Activated CD4-positive, alpha-beta T cell treated with anti-CD3 and anti-CD28 coated beads, Interleukin-2, Interleukin-6, amounts not matched to agents 100 ng/mL and 50 ng/mL, durations not matched to agents 16 hours and 8 hours (primary cell): ENCODE data around the gene EIF4G2.
"Not testable (repeated sequence)": the region's sequence is repeated elsewhere in the genome, so short reads cannot be mapped to it uniquely, and the experiment has no call there.

ENCODE experiments used
- DNase-seq: peaks from one replicate; pipeline ENCODE4 v3.0.0-alpha.2; 2020

EIF4G2 gene

DNA sequence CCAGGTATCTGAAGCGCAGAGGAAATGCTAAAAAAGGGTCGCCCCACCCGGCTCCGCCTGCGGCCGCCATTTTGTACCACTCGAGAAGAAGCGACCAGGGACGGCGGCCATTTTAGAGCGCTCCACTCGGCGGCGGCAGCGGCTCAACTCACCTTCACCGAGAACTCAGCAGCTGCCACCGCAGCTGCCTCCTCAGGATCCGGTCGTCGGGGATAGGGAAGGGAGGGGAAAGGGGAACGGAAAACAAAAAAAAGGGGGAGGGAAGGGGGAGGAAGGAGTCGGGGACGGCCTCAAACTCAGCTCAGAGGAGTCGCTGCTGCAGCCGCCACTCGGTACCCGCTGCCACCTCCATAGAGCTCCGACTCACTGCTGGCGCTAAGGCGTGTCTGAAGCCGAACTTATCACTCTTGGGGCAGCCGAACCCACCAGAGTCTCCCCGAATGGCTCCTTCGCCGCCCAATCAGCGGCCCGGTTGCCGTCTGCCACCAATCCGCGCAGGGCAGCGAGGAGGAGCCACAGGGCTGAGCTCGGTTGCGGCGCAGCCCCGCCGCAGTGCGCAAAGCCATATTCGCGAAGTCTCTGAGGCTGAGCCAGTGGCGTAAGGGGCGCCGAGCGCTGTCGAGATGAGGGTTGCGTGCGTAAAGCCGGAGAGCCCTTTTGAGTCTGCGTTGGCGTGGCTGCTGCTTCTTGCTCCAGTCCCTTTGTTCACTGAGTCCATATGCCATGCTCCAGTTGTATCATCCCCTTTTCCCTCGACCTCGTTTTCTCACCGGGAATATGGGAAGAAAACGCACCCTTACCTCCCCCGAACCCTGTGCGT lies at the start of gene EIF4G2:
Gene EIF4G2, minus strand, starts transcription at position 374 of the 820 bp plus-strand sequence.
- DNase-seq: peak; percentile 99

DNA sequence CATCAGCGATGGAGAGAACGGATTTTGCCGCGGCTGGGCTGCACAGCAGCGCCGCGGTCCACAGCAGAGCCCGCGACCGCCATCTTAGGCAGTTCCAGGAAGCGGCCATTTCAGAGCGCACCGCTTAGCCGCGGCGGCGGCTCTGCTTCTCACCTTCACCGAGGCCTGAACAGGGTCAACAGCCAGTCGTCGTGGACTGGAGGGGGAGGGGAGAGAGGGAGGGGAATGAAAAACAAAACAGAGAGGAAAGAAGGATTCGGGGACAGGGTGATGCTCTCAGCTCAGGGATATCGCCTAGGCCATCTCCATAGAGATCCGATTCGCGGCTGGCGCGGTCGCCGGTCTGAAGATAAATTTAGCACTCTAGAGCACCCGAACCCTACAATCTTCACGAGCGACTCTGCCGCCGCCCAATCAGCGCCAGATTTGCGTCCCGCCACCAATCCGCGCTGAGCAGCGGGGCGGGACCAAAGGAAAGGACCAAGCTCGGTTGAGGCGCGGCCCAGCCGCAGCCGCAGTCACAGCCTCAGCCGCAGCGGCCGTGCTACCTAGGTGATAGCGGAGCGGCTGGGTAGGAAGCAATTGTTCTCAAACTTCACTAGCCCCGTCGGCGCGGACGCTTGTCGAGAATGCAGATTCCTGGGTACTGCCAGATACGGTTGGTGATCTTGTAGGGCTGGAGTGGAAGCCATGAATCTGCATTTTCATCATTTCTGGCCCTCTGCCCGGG lies 49.1 kb upstream of the EIF4G2 start, which contains the start of gene ZBED5:
Gene ZBED5, minus strand, starts transcription at position 345 of the 730 bp plus-strand sequence. CDS start 3,108 bp downstream, outside the sequence.
- peak; percentile 98 for DNase-seq

DNA sequence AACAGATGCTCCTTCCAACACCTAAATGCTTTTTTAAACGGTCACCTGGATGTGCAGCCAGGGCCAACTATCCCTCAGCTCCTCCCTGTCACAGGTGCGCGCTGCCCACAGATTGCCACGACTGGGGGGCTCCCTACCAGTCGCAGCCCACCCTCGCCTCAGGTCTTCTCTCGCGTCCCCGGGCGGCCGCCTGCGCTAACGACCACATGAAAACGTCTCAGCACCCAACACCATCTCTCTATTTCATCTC lies 48.7 kb upstream of the EIF4G2 start:
- DNase-seq: no peak

DNA sequence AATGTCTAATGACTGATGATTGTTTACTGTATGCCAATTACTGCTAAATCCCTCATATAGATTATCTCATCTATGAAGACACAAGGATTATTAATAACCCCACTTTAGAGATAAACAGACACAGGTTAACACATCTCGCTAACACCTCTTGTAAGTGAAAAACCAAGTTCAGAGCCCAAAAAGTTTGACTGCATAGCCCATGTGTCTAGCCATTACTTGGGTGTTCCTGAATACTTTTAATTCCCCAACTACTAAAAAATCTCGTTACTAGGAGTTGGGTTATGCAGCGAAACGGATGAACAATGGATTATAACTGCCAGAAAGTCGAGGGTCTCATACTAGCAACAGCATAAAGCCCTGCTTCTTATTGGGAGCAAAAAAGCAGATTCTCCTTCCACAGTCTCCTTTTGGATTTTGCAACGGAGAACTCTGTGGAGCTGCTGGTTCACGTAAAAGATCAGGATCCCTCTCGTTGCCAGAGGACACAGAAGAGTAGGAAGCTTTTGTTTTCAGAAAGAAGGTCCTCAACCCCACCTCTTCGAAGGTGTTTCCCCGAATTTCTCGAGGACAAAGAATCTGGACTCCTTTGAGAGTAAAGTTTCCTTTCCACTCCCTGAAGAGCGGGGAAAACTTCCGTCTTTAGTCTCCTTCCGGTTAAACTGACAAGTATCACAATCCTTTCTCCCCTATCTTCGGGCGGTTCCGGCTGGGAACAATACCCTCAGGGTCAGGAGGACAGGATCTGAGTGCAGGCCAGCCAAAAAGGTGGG lies 48.1 kb upstream of the EIF4G2 start:
- DNase-seq: peak; percentile 52

DNA sequence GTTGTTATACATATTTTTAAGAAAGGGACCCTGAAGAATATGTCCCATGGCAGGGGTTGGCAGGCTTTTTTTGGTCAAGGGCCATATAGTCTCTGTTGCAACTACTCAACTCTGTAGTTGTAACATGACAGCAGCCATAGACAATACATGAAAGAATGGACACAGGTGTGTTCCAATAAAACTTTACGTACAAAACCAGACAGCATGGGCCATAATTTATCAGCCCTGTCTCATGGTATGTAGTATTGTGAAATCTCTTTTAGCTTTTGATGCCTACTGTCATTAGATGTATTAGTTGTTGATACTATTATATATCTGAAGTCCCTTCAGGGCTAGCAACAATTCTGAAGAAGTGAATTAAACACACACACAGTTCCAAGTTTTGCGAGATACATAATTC lies 46.6 kb upstream of the EIF4G2 start:
- no peak for DNase-seq

DNA sequence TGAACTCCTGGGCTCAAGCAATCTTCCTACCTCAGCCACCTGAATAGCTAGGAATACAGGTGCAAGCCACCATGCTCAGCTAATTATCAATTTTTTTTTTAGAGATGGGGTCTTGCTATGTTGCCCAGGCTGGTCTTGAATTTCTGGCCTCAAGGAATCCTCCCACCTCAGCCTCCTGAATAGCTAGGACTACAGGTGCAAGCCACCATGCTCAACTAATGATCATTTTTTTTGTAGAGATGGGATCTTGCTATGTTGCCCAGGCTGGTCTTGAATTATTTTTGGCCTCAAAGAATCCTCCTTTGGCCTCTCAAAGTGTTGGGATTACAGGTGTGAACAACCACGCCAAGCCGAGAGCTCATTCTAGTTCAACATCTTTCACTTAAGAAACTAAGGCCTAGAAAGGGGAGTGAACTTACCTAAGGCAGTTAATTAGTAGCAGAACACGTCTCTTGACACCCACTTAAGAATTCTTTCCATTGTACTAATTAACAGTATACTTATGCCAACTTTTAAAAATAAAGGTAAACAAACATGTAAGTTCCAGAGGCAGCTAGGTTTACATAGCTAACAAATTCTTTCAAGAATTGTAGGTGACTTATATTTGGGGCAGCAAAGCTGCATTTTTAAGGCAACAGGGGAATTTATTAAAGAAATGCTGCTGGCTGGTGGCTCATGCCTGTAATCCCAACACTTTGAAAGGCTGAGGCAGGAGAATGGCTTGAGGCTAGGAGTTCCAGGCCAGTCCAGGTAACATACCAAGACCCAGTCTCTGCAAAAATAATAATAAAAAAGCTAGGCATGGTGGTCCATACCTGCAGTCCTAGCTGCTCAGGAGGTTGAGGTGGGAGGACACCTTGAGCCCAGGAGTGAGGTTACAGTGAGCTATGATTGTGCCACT lies 39.5 kb upstream of the EIF4G2 start:
- DNase-seq: no peak

DNA sequence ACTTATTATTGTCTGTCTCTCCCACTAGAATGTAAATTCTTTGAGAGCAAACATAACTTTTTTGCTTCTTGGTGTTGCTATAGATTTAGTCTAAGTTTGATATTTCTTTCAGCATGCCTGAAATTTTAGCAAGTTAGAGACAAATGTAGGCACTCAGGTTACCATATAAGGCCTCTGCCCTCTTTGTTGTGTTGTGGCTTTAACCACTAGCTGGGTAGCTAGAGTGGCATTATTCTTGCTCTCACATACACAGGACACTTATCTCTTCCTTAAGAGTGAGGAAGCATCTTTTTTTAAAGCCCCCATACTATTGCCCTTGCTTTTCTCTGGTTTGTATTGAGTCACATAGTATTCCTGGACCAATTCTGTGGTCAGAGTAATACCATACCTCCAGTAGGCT lies 37.9 kb upstream of the EIF4G2 start:
- no peak for DNase-seq

DNA sequence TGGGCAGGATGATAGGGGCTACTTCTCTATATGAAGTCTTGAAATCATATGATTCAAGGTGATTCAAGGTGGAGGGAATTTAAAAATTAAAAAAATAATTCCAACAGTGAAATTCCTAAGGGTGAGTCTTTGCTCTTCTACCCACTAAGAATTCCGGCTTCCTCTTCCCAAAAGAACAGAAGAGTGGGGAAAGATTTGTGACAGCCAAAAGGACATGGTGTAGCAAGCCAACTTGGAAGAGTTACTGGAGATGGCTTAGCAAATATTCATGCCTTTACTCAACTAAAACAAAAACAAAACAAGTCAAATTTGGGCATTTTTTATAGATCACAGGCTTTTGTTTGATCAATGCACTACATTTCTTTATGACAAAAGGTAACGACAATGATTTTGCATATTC lies 36.9 kb upstream of the EIF4G2 start:
- DNase-seq: no peak

DNA sequence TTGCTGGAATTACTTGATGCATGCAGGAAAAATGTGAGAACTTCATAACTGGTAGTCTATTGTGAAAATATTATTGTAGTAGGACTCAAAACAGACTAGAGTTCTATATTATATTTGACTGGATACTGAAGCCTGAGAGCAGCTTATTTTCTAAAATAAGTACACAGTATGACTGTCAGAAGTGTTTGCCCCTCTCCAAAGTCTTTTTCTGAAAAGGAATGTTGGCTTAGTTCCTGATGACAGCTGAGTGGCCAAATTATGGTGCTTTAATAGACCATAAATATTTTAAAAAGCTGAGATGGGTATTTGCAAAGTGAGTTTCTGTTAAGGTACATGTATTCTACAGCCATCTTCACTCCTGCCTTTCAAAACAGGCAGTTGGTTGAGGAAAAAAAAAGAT lies 36.1 kb upstream of the EIF4G2 start:
- no peak for DNase-seq

DNA sequence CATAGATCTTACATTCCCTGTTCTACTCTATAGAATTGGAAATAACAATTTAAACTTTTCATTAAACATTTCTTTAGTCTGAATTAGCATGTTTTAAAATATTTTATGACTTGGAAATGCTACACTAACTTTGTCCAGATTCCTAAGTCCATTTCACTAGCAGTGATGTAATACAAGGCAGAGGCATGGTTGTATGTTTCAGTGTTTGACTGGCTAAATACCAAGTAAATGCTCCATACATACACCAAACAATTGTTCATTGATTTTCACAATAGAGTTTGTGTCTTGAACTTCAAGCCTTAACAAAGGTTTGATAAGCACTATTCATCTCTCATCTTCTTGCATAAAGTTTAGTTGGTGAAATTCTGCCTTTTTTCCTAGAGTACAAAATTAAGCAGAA lies 35.6 kb upstream of the EIF4G2 start:
- DNase-seq: no peak

DNA sequence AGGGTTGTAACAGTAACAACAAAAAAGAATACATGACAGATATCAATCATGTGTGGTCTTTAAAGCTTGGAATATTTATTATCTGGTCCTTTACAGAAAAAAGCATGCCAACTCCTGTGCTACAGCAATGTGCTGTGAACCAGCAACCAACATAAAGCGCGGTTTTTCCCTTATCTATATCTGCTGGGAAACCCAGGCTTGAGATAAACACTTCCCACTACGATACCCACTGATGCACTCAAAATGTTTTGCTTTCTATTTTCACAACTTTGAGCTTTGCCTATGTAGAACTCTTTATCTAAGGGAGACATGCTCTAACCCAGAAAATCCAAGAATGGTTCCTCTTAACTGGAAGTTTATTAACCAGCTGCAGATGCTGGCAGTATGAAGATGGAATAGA lies 30.2 kb upstream of the EIF4G2 start:
- DNase-seq: no peak

DNA sequence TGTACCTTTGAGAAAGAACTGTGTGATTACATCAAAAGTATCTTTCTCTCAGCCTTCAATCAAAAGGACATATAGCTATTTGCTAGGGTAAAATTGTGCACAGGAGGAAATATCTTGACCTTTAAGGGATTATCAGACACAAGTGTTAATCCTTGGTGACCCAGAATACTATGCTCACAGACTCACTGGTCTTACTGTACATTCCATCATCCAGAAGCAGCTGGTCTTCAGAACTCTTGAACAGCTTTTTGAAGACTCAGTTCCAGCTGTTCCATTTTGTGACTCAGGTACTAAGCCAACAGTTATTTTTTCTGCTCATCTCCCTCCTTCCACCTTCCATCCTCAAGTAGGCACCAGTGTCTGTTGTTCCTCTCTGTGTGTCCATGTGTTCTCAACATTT lies 29.4 kb upstream of the EIF4G2 start:
- no peak for DNase-seq

DNA sequence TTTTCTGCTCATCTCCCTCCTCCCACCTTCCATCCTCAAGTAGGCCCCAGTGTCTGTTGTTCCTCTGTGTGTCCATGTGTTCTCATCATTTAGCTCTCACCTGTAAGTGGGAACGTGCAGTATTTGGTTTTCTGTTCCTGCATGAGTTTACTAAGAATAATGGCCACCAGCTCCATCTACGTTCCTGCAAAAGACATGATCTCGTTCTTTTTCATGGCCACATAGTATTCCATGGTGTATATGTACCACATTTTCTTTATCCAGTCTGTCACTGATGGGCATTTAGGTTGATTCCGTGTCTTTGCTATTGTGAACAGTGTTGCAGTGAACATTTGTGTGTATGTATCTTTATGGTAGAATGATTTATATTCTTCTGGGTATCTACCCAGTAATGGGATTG lies 28.2 kb upstream of the EIF4G2 start:
- not testable (repeated sequence) for DNase-seq

DNA sequence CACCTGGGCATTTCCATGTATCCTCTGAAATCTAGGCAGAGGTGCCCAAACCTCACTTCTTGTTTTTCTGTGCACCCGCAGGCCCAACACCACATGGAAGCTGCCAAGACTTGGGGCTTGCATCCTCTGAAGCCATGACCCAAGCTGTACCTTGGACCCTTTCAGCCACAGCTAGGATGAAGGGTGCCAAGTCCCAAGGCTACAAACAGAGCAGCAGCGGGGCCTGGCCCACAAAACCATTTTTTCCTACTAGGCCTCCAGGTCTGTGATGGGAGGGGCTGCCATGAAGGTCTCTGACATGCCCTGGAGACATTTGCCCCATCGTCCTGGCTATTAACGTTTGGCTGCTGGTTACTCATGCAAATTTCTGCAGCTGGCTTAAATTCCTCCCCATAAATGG lies 20.4 kb upstream of the EIF4G2 start:
- no peak for DNase-seq

DNA sequence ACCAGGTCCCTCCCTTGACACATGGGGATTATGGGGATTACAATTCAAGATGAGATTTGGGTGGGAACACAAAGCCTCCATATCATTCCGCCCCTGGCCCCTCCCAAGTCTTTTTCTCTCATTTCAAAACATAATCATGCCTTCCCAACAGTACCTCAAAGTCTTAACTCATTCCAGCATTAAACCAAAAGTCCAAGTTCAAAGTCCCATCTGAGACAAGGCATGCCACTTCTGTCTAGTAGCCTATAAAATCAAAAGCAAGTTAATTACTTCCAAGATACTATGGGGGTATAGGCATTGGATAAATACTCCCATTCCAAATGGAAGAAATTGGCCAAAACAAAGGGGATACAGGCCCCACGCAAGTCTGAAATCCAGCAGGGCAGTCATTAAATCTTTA lies 19.7 kb upstream of the EIF4G2 start:
- DNase-seq: no peak

DNA sequence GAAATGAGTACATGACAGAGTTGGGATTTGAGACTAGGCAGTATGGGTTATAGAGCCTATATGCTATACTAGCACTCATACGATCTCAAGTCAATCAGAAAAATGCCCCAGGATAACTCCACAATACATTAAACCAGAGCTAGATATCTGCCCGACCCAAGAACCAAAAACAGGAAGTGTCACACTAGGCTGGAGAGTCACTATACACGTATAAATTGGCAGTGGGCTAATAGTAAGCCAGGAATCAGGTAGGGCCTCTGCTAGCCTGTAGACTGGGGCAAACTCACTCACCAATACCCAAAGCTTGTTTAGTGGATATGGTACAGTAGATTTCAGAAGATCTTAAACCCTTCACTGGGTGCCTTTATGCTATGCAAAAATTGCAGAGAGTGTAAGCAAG lies 16.2 kb upstream of the EIF4G2 start:
- DNase-seq: no peak

DNA sequence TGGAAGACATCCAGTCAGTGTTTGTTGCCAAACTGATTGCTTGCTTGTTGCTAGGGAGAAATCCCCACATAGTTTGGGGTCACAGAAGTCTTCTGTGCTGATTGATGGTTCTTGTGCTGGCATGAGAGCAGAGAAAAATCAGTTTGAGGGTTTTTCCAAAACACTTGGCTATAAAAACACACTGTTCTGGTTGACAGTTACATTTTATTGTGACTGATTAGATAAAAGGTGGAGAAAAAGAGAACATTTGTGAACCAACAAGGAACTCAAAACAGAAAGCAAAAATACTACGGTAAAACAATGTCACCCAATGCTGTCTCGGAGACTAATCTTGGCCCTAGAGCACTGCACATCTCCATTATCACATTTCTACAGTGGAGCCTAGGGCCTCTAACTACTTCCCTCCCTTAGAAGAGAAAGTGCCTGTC lies 14.4 kb upstream of the EIF4G2 start:
- no peak for DNase-seq

DNA sequence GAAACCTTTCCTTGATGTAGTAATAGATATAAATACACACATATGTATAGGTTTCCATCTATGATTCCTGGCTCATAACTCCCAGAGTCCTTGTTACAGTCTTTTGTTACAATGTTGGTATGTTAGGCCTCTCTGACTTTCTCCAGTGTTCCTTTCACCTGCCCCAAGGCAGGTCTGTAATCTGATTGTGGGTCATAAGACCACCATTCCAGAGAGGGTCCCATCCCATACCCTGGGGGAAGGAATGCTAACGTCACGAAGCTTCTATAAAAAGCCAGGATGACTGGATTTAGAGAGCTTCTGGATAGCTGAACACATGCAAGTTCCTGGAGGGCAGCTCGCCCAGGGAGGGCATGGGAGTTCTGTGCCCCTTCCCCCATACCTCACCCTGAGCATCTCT lies 13.8 kb upstream of the EIF4G2 start:
- DNase-seq: not testable (repeated sequence)

DNA sequence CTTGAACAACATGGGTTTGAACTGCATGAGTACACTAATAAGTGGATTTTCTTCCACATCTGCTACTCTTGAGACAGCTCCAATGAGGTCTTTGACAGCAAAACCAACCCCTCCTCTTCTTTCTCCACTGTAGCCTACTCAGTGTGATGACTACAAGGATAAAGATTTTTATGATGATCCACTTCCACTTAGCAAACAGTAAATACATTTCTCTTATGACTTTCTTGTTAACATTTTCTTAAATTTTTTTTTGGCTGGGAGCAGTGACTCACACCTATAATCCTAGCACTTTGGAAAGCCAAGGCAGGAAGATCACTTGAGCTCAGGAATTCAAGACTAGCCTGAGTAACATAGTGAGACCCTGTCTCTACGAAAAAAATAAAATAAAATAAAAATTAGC lies 9.9 kb upstream of the EIF4G2 start:
- DNase-seq: no peak

DNA sequence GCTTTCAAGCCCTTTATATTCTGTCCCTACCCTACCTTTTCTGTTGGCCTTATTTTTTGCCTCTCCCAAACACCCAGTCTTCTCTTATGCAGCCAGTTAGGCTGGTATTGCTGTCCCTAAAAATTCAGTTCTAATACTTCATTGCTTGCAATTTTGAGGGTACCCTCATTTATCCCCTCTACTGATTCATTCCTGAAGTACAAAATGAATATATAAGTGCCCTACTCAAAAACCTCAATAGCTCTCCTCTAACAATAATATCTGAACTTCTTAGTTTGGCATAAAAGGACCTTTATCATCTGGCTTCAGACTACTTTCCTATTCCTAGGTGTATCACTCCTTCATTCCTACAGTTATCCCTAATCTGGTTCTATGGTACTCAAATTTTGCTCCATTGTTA lies 5.2 kb upstream of the EIF4G2 start:
- DNase-seq: peak; percentile 42

DNA sequence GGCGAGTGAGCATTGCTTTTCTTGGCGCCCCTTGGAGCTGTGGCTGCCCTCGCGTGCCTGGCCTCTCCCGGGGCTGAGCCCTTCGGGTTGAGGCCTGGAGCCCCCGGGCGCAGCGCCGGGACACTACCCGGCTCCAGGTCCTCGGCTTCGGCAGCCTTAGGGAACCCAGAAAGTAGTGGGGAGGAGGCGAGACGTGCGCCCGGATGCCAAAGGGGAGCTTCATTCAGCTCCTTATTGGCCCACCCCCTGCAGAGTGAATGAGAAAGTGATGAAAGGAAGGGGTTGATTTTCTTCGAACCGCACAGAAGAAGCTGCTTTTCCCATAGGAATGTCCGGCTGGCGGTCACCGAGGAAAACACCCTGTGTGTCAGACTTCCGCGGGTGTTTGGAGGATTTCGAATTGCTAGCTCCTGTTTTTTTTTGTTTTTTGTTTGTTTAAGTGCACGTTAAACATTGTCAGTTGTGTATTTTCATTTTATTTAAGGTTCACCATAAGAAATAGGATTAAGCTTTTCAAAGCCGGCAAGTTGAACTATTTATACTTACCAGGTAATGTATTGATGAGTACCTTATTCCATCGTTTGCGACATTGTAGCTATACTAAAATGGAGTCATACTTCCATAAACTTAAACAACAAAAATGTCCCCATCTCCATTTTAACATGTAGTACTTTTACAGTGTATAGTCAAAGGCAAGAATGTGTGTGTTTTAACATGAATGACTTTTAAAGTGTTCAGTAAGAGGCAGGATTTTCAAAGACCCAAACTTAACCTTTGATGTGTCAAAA lies 841 bp upstream of the EIF4G2 start:
- peak; percentile 56 for DNase-seq

DNA sequence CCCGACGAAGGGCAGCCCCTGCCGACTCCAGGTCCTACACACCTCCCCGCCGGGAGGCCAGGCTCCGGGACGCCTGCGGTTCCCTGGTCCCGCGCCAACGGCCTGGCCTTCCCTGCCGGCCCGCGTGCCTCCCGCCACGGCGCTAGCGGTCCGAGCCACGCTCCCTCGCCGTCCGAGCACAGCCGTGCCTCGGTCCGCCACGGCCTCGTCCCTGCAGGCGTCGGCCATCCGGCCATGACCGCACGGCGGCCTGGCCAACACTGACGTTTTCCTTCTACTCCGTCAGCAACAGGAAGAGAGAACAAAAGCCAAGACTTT lies 532 bp downstream of the EIF4G2 start:
- DNase-seq: no peak
